Ureter (tissue), 1 donor: Measurements from ENCODE around the gene ANXA2. TPM values are rescaled to one million over a fixed set of nuclear protein-coding genes. Genes with fewer than 3 reads are reported as not detected.
"Not testable (repeated sequence)": the region's sequence is repeated elsewhere in the genome, so short reads cannot be mapped to it uniquely, and the experiment has no call there.

Experiments used
- DNase-seq: peaks from one replicate; pipeline ENCODE4 v3.0.0-alpha.2; 2020; ENCODE audit warnings: low spot score
- total RNA-seq: library from RNA; stranded (reverse); gene quantifications from one replicate; pipeline ENCODE4 v1.2.4, GENCODE V29; 2023
- donor health status: DM: yes; HTN: yes; CAD: no.

Gene ANXA2
- total RNA-seq, 1 donor from 2014 or later = 684 TPM

- no peak for DNase-seq
Observed at GRCh38 chr15:60370869-60371136, 27.0 kb downstream of the ANXA2 start.

- no peak for DNase-seq
Observed at GRCh38 chr15:60370105-60370868, 27.5 kb downstream of the ANXA2 start.

DNA sequence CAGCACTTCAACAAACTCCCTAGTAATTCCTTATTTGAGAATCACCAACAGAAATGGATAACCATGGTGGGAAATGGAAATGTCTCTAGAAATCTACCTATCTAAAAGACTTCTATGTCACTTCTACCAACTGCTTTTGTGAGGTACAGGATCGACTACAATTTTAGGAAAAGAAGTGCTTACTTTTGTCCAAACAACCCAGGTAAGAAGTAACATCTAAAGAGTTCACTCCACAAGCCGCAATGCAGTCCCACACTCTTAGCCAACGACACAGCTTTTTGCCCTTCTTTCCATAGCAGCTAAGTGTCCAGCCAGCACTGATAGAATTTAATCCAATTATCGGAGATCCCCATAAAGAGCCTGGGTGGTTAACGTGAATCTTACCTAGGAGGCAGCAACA, 28.1 kb downstream of the ANXA2 start:
- no peak for DNase-seq

DNA sequence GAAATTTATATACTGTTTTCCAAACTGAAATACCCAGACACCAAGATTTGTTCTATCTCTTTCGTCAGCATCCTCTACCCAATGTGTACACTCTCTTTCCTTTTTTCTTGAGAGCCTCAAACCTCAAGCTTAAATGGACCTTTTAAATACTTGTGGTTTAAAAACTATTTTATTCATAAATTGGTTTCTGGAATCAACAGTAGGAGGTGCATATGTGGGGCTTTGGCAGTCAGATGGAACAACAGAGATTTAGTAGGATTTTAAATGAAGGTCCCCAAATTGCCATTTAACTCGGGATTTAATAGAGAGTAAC, 33.2 kb downstream of the ANXA2 start:
- no peak for DNase-seq

GRCh38 chr15:60363903-60364611, 33.7 kb downstream of the ANXA2 start:
- no peak for DNase-seq

- no peak for DNase-seq
Observed at GRCh38 chr15:60363087-60363549, 34.7 kb downstream of the ANXA2 start.

- DNase-seq = no peak
Observed at GRCh38 chr15:60362321-60363086, 35.3 kb downstream of the ANXA2 start.

DNA sequence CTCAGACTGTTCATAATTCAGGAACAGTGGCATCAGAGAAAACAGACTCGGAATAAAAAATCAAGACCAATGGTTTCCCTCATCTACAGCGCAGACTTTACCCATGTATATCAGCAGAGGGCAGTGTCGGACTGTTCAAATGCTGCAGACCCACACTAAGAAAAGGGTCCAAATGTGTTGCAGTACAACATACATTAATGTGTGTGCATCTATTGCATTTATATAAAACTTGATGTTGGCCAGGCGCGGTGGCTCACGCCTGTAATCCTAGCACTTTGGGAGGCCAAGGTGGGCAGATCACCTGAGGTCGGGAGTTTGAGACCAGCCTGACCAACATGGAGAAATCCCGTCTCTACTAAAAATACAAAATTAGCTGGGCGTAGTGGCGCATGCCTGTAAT, 38.0 kb downstream of the ANXA2 start:
- not testable (repeated sequence) for DNase-seq

DNA sequence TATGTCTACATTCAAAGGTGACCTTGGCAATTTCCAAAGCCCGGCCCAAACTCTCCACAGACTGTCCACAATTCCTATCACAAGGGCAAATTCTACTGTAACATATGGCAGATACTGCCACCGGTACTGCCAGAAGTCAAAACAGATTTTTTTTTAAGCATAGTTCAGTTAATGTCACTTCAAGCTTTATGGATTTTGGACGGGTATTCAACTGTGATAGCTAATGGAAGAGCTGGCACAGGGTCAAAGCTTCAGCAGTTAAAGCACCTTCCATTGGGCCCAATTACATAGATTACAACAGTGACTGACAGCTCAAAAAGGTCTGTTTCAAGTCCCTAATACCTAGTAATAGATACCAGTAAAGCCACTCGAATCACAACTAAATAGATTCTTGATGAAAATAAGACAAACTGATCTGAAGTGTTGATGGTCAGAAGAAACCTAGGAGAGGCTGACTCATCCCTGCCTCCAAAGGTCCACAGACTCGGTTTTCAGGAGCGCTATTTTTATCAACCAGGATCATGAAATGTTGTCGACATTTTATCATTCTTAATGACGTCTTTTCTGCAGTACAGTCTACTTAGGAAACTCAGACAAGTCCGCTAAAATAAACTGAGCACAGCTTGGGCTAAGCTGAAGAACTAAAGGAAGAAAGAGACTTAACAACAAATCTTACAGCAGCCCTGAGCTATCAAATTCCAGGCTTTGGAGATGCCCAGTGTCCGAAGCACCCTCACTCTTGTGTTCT, 38.7 kb downstream of the ANXA2 start:
- DNase-seq = no peak

GRCh38 chr15:60356832-60357231, 41.0 kb downstream of the ANXA2 start:
- no peak for DNase-seq

- no peak for DNase-seq
Observed at GRCh38 chr15:60355148-60355857, 42.5 kb downstream of the ANXA2 start.

DNA sequence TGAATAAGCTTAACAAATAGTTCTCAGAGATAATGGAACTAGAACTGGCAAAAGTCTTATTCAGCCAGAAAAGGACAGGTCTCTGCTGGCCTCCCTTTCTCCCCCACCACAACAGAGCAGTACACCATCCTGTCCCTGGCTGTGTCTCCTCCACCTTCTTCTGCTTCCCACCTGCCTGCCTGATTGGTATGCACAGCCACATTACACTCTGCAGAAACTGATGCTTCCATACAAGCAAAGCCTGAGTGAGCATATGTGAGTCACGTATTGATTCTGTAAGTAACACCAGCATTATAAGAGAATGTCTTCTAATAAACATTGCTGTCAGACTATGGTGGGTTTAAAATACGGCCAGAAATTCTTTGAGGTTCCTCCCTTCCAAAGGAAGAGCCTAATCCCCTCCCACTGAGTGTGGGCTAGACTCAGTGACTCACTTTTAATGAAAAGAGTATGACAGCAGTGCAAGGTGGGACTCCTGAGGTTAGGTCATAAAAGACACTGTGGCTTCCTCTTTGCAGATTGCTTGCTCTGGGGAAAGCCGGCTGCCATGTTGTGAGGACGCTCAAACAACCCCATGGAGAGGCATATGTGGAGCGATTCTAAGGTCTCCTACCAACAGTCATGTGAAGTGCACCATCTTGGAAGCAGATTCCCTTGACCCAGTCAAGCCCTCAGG, 44.4 kb downstream of the ANXA2 start:
- no peak for DNase-seq

GRCh38 chr15:60352525-60352924, 45.3 kb downstream of the ANXA2 start:
- DNase-seq = no peak

DNA sequence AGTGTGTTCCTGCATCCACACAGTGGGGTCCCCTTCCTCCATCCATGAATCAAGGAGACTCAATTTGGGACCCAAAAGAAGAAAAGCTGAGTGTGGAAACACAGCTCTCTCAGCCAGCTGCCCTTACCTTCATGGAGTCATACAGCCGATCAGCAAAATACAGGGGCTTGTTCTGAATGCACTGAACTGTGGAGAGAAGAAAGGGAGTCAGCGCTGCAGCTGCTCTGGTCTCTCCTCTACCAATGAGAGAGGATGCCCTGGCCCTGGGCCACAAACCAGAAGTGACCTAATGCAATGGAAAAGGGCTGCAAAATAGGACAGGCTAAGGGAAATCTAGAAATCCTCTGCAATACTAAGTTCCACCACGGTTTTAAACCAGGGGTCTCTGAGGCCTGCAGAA, 46.7 kb downstream of the ANXA2 start:
- DNase-seq = no peak

DNA sequence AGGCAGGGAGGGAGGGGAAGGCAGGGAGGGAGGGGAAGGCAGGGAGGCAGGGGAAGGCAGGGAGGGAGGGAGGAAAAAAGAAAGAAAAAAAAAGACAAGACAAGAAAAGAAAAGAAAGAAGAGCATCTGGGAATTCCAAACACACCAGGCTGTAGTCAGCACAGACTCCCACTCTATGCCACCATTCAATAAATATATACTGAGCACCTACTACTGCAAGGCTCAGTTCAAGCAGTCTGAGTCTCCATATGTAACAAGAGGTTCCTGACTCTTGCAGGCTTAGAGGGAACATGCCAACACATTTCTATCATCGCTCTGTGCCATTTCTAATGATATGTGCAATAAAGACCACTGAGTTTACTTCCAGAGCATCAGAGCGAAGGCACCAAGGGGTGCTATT, 47.7 kb downstream of the ANXA2 start:
- no peak for DNase-seq

DNA sequence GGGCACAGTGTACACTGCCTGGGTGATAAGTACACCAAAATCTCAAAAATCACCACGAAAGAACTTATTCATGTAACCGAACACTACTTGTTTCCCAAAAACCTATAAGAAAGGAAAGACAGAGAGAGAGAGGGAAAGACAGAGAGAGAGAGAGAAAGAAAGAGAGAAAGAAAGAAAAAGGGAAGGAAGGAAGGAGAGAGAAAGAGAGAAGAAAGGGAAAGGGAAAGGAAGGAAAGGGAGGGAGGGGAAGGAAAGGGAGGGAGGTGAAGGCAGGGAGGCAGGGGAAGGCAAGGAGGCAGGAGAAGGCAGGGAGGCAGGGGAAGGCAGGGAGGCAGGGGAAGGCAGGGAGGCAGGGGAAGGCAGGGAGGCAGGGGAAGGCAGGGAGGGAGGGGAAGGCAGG, 48.2 kb downstream of the ANXA2 start:
- no peak for DNase-seq

DNA sequence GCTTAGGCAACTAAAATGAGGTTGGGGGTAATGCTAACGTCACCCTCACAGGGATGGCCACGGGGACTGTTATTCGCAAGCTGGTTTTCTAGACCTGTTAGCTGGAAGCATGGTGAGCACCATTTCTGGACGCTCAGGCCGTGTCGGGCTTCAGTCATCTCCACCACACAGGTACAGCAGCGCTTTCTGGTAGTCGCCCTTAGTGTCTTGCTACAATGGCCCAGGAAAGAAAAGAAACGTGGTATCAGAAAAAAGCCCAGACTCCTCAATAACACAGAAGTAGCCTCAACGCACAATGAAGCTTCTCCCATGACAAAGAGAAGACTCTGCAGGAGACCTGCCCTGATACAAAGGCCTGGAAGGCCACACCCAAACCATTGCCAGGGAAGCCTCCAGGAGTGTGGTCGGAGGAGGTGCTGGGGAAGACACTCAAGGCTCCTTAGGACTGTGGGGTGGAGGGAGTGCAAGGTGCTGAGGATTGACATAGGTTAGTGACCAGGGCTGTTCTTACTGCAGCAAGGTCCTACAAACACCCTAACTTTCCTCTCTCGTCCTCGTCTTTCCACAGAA, 50.2 kb downstream of the ANXA2 start:
- DNase-seq = no peak

DNA sequence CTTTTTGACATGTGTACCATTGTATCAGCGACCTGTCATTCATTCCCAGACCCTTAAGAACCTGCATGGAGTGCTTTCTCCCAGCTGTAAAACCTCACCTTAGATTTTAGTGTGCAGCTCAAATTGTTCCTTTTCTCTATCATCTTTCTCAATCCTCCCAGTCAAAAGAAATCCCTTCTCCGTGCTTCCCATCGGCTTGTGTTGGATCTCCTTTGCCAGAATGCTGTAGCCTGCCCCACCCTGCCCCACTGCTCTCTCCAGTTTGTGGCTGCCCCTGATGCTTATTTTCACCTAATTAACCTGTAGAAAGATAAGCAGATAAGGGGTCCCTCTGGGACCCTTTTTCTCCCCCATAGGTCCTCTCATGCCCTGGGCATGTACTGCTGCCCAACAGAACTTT, 51.1 kb downstream of the ANXA2 start:
- no peak for DNase-seq

DNA sequence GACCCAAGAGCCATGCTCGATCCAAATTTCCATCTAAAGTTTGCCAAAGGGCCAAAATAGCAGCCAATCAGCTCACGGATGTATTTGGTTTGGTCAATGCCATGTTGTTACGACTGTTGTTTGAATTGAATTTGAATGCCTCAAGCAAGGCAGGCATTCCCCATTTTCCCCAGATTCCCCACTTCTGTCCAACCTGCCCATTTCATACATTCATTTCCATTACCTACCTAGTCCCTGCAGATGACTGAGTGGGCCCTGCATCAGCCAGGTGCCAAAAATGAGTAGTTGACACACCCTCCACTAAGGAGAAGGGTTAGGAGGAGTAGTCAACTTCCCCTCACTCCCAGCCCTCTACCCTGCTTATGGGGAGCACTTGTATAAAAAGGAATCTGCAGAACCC, 51.7 kb downstream of the ANXA2 start:
- DNase-seq = no peak

- DNase-seq = no peak
Observed at GRCh38 chr15:60345598-60345997, 52.2 kb downstream of the ANXA2 start.

- no peak for DNase-seq
Observed at GRCh38 chr15:60344987-60345386, 52.8 kb downstream of the ANXA2 start.
